ENCODE results near the gene KCNK7. TPM values are rescaled to one million over a fixed set of nuclear protein-coding genes. Genes with fewer than 3 reads are reported as not detected.

KCNK7 gene
- total RNA-seq, 1 donor from 2014 or later = 1.3 TPM

DNA sequence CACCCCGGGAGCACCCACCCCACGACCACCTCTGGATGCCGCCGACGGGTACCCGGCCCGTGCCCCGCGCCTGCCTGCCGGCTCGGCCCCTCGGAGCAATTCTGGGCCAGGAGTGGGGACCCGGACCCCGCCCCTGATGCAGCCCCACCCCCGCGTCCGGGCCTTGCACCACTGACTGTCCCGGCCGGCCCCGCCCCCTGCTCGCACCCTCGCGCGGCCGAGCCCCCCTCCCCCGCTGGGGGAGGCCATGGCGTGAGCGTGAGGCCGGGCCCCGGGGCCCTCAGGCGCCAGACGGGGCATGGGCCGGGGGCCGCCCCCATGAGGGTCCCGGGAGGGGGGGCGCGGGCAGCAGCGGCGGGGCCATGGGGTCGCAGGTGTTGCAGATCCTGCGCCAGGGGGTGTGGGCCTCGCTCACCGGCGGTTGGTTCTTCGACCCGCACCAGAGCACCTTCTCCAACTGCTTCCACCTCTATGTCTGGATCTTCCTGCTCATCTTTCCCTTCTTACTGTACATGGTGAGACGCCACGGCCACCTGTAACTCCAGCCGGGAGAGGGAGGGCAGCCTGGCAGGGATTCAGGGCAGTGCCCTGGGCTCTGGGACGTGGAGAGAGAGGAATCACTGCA lies 20.5 kb upstream of the KCNK7 start:
- Histone ChIP-seq H3K4me1 (peaks cover 29% of the 10 kb centered on the region), H3K9me3 (no peaks in the 10 kb centered on the region), H3K4me3 (peak overlapping the region; percentile 90), H3K27ac (peak overlapping the region; percentile 87), H3K36me3 (peaks cover 39% of the 10 kb centered on the region), H3K27me3 (no peaks in the 10 kb centered on the region)
- DNase-seq (no peak), ATAC-seq (peak; percentile 0)
- TF ChIP-seq CTCF (IDR thresholded peaks at IDR 0.05) = no peak
- intact Hi-C loops (cut with DNase I) = no loop called here

DNA sequence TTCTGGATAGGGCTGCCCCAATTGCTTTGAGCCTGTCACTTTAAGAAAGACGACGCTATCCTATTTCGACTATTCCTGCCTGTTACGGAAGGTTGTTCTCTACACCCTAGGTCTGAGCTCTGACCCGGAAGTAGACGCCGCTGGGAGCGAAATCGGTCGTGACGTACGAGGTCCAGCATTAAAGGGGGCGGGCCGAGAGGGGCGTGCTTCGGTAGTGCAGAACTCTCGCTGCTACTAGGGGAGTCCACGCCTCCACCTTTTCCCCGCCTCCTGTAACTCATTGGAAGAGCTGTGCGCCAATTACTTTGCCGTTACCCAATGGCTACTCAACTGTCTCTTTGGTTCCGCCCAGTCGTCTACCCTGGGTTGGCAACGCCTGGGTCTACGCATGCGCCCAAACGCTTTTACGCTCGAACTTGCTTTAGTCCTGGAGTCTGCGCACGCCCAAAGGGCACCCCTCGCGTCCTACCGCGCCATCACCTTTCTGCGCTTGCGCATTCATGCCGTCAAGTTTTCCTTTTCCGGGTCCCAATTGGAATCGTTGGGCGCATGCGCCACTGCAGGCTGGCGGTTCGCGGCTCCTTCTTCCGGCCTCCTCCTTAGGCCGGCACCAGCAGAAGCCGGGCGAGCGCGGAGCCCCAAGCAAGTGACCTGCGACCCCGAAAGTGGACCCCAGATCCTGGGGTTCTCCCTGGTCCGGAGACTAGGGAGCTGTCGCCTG lies 19.8 kb upstream of the KCNK7 start, which contains the start of gene PCNX3:
PCNX3 (plus strand) TSS at position 548 of the 721 bp plus-strand sequence. CDS start 536 bp downstream, outside the sequence.
- peak within 1 kb of the TSS; percentile 95 for H3K27ac ChIP-seq
- peak within 1 kb of the TSS; percentile 93 for H3K4me3 ChIP-seq
- no peaks in the 10 kb centered on the region for H3K27me3 ChIP-seq
- H3K4me1 ChIP-seq = peaks cover 35% of the 10 kb centered on the region
- ATAC-seq = peak; percentile 86
- peak; percentile 100 for DNase-seq
- peaks cover 39% of the 10 kb centered on the region for H3K36me3 ChIP-seq
- no peaks in the 10 kb centered on the region for H3K9me3 ChIP-seq
- TF ChIP-seq CTCF (IDR thresholded peaks at IDR 0.05) = no peak
- intact Hi-C loops (cut with DNase I) = no loop called here

GRCh38 chr11:65613091-65613928 lies 17.7 kb upstream of the KCNK7 start:
- Histone ChIP-seq H3K9me3 (no peaks in the 10 kb centered on the region), H3K4me1 (peaks cover 48% of the 10 kb centered on the region), H3K27ac (peak overlapping the region; percentile 95), H3K4me3 (peak overlapping the region; percentile 93), H3K36me3 (peaks cover 30% of the 10 kb centered on the region), H3K27me3 (no peaks in the 10 kb centered on the region)
- DNase-seq (no peak), ATAC-seq (no peak)
- TF ChIP-seq CTCF (IDR thresholded peaks at IDR 0.05) = no peak
- intact Hi-C loops (cut with DNase I) = no loop called here

DNA sequence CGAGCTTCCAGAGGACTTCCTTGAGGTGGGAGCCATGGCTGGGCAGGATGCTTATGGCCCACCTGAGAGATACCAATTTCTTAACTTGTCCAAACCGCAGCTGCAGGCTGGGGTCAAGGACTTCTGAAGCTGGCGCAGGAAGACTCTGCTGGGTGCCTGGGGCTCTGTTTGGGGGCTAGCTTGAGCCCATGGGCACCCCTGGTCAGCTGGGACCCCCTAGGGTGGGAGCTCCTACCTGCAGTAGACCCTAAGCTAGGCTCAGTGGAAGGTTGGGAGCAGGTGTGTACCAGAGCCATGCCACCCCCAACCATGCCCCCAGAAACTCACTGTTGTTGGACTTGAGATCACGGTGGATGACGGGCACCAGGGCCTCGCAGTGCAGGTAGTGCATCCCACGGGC lies 17.1 kb upstream of the KCNK7 start:
- intact Hi-C loops (cut with DNase I) = no loop called here
- DNase-seq = no peak
- H3K36me3 ChIP-seq = peaks cover 30% of the 10 kb centered on the region
- no peak for TF ChIP-seq CTCF (IDR thresholded peaks at IDR 0.05)
- no peaks in the 10 kb centered on the region for H3K9me3 ChIP-seq
- peak overlapping the region; percentile 95 for H3K27ac ChIP-seq
- peaks cover 53% of the 10 kb centered on the region for H3K4me1 ChIP-seq
- H3K4me3 ChIP-seq = peak overlapping the region; percentile 93
- no peak for ATAC-seq
- H3K27me3 ChIP-seq = no peaks in the 10 kb centered on the region

DNA sequence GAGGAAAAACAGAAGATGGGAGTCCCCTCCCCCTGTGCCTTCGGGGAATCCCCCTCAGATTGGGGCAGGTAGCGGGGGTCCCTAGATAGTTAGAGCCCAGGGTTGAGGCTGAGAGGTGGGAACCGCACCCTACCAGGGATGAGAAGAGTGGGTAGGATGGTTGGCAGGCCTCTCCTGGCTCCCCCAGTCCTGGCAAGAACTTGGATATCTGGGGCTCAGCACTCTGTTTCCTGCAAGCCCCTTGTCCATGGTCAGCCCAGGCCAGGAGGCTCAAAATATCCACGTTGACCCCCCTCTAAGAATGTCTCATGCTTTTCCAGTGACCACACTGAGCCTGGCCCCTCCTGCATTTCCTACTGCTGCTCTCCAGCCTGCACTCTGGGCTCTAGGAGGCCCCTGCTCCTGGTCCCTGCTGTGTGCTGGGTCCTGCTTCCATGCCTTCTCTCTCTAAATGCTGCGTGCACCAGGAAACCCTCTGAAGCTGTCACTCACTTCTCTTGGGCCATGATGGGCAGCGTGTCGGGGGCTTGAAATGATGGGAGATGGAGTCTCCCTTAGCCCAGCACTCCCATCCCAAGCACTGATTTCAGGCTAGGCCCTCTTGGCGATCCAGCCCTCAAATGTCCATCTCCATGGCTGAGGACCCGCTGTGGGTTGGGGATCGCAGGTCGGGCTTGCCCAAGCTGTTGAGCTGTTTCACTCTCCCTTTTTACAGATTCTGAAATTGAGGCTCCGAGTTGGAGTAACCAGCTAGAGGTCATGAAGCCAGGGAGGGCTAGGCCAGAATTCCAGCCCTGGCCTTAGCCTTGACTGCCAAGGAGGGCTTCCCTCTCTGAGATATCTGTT lies 16.4 kb upstream of the KCNK7 start:
- H3K27ac ChIP-seq = peak overlapping the region; percentile 95
- no peak for ATAC-seq
- H3K4me3 ChIP-seq = peak overlapping the region; percentile 93
- intact Hi-C loops (cut with DNase I) = no loop called here
- H3K4me1 ChIP-seq = peaks cover 55% of the 10 kb centered on the region
- no peaks in the 10 kb centered on the region for H3K27me3 ChIP-seq
- no peak for TF ChIP-seq CTCF (IDR thresholded peaks at IDR 0.05)
- H3K36me3 ChIP-seq = peaks cover 30% of the 10 kb centered on the region
- no peaks in the 10 kb centered on the region for H3K9me3 ChIP-seq
- DNase-seq = no peak

Data from upper lobe of right lung (tissue), 1 donor.